DND-41 (cell line): Measurements from ENCODE around the gene POP7.

ENCODE experiments used
- ATAC-seq: fragments of 200-7000 bp; cut with Tn5 transposase; 3 replicates; pipeline ENCODE4 v1.9.1; 2021; ENCODE audit warnings: low read depth; ENCODE audit not compliant: insufficient read depth
- DNase-seq: peaks from one replicate; pipeline ENCODE4 v3.0.0-alpha.2; 2020
- H2AFZ ChIP-seq: 2 replicates; pipeline ENCODE4 v1.6.0; 2012; ENCODE audit warnings: low read depth, low read length
- H3K27ac ChIP-seq: 2 replicates; pipeline ENCODE4 v1.5.1; 2012; ENCODE audit warnings: low read length, inconsistent platforms
- H3K27me3 ChIP-seq: fragments of 200-600 bp; sonication (generic); 2 replicates; pipeline ENCODE4 v1.6.0; 2012; ENCODE audit warnings: low read length, mild to moderate bottlenecking, inconsistent platforms; ENCODE audit not compliant: insufficient read depth, poor library complexity
- H3K36me3 ChIP-seq: 2 replicates; pipeline ENCODE4 v1.5.1; 2012; ENCODE audit warnings: low read length, inconsistent platforms; ENCODE audit not compliant: insufficient read depth
- H3K4me1 ChIP-seq: 2 replicates; pipeline ENCODE4 v1.5.1; 2012; ENCODE audit warnings: mild to moderate bottlenecking, low read length; ENCODE audit not compliant: insufficient read depth
- H3K4me2 ChIP-seq: 2 replicates; pipeline ENCODE4 v1.6.0; 2012; ENCODE audit warnings: mild to moderate bottlenecking, moderate library complexity, low read length, inconsistent platforms; ENCODE audit not compliant: insufficient read depth
- H3K4me3 ChIP-seq, 2 experiments: fragments of 200-600 bp in 1 of 2; shearing (Covaris generic) in 1 of 2; 2 replicates each; pipeline ENCODE4 v1.5.1; 2012 to 2016; ENCODE audit warnings: inconsistent platforms in 2 of 2, low read length in 2 of 2, mild to moderate bottlenecking in 2 of 2, low read depth in 1 of 2, moderate library complexity in 1 of 2
- H3K79me2 ChIP-seq: 2 replicates; pipeline ENCODE4 v1.6.0; 2012; ENCODE audit warnings: low read length, inconsistent platforms; ENCODE audit not compliant: insufficient read depth
- H3K9ac ChIP-seq: 2 replicates; pipeline ENCODE4 v1.6.0; 2012; ENCODE audit warnings: low read depth, mild to moderate bottlenecking, inconsistent platforms, low read length, moderate library complexity
- H3K9me3 ChIP-seq: 2 replicates; pipeline ENCODE4 v1.5.1; 2012; ENCODE audit warnings: low read length, moderate library complexity, mild to moderate bottlenecking, inconsistent platforms; ENCODE audit not compliant: insufficient read depth, severe bottlenecking
- H4K20me1 ChIP-seq: 2 replicates; pipeline ENCODE4 v1.6.0; 2012; ENCODE audit warnings: low read length; ENCODE audit not compliant: insufficient read depth
- EZH2 ChIP-seq: IDR thresholded peaks from 3 replicates; pipeline ENCODE4 v1.6.1; 2012; ENCODE audit warnings: borderline replicate concordance, low read depth, mild to moderate bottlenecking, moderate library complexity, low read length, inconsistent platforms; ENCODE audit not compliant: severe bottlenecking
- TF ChIP-seq, protein P1 (sequence below): IDR thresholded peaks from 2 replicates; pipeline ENCODE4 v1.5.1; 2012; ENCODE audit warnings: borderline replicate concordance, low read length, moderate library complexity, mild to moderate bottlenecking; ENCODE audit not compliant: poor library complexity, severe bottlenecking; ENCODE audit errors: extremely low read depth

POP7 gene

DNA sequence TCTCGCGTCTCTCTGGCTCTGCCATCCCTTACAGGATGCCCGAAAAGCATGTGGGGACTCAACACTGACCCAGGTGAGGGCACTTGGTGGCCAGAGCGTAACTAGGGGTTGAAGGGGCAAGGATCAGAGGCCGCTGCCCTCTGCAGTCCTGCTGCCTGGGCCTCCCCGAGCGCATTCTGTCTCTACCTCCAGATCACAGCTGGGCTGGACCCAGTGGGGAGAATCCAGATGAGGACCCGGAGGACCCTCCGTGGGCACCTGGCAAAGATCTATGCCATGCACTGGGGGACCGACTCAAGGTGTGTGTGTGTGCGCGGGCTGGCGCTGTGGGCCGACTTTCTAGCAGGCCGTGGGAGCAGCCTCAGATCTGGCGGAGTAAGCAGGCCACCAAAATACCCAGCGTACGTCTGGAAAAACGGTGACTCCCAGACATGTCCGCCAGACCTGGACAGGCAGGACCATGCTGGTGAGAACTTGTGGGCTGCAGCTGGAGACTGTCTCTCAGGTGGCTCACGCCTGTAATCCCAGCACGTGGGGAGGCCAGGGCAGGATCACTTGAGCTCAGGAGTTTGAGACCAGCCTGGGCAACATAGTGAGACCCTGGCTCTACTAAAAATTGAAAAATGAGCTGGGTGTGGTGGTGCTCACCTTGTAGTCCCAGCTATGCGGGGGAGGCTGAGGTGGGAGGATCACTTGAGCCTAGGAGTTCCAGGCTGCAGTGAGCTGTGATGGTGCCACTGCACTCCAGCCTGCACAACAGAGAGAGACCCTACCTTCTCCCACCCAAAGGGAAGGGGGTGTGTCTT, 29.2 kb upstream of the POP7 start:
- H3K9me3 ChIP-seq: no peaks in the 10 kb centered on the region
- no peak for TF ChIP-seq EZH2
- TF ChIP-seq, protein P1, sequence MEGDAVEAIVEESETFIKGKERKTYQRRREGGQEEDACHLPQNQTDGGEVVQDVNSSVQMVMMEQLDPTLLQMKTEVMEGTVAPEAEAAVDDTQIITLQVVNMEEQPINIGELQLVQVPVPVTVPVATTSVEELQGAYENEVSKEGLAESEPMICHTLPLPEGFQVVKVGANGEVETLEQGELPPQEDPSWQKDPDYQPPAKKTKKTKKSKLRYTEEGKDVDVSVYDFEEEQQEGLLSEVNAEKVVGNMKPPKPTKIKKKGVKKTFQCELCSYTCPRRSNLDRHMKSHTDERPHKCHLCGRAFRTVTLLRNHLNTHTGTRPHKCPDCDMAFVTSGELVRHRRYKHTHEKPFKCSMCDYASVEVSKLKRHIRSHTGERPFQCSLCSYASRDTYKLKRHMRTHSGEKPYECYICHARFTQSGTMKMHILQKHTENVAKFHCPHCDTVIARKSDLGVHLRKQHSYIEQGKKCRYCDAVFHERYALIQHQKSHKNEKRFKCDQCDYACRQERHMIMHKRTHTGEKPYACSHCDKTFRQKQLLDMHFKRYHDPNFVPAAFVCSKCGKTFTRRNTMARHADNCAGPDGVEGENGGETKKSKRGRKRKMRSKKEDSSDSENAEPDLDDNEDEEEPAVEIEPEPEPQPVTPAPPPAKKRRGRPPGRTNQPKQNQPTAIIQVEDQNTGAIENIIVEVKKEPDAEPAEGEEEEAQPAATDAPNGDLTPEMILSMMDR: no peak
- peaks cover 22% of the 10 kb centered on the region for H3K4me1 ChIP-seq
- H3K9ac ChIP-seq: peak overlapping the region; percentile 91; the same call in 1 of the 2 replicates
- H3K4me3 ChIP-seq: peak overlapping the region in 1 of 2 experiments; percentile 98; a peak in 3 of 4 replicates
- no peak overlapping the region for H2AFZ ChIP-seq
- ATAC-seq (no peak), DNase-seq (no peak)
- peak overlapping the region; percentile 94 for H3K4me2 ChIP-seq
- H3K79me2 ChIP-seq: peaks cover 52% of the 10 kb centered on the region
- H3K36me3 ChIP-seq: peaks cover 53% of the 10 kb centered on the region
- no peaks in the 10 kb centered on the region for H3K27me3 ChIP-seq
- H3K27ac ChIP-seq: peak overlapping the region; percentile 42; the same call in 1 of the 2 replicates
- peaks cover 61% of the 10 kb centered on the region for H4K20me1 ChIP-seq

- Histone ChIP-seq H3K9ac (no peak overlapping the region), H3K4me1 (peaks cover 20% of the 10 kb centered on the region), H3K4me3 (no peak overlapping the region), H3K27ac (no peak overlapping the region), H3K79me2 (peaks cover 52% of the 10 kb centered on the region), H3K9me3 (no peaks in the 10 kb centered on the region), H4K20me1 (peaks cover 69% of the 10 kb centered on the region), H3K36me3 (peaks cover 62% of the 10 kb centered on the region), H3K4me2 (no peak overlapping the region), H3K27me3 (no peaks in the 10 kb centered on the region), H2AFZ (no peak overlapping the region)
- ATAC-seq (no peak), DNase-seq (no peak)
- TF ChIP-seq, protein P1: no peak
- TF ChIP-seq EZH2: no peak
Measured at GRCh38 chr7:100677308-100678267, 28.3 kb upstream of the POP7 start.

- Histone ChIP-seq H2AFZ (no peak overlapping the region), H3K79me2 (peaks cover 52% of the 10 kb centered on the region), H3K4me3 (no peak overlapping the region), H3K27me3 (no peaks in the 10 kb centered on the region), H3K36me3 (peaks cover 70% of the 10 kb centered on the region), H3K9ac (no peak overlapping the region), H3K27ac (no peak overlapping the region), H3K4me2 (no peak overlapping the region), H3K9me3 (no peaks in the 10 kb centered on the region), H4K20me1 (peaks cover 71% of the 10 kb centered on the region), H3K4me1 (peaks cover 14% of the 10 kb centered on the region)
- DNase-seq: no peak
- ATAC-seq: no peak
- TF ChIP-seq EZH2: no peak
- TF ChIP-seq, protein P1: no peak
Measured at GRCh38 chr7:100678291-100678984, 27.5 kb upstream of the POP7 start.
